Loucy (cell line): ENCODE data around the gene RBM33.

Experiments
- CTCF ChIP-seq: fragments of 200-600 bp; sonication (generic); conservative IDR thresholded peaks from 2 replicates; pipeline ENCODE4 v1.5.1; 2014; ENCODE audit warnings: mild to moderate bottlenecking, antibody characterized with exemption, low read length
- EZH2phosphoT487 ChIP-seq: fragments of 200-600 bp; IDR thresholded peaks from 2 replicates; pipeline ENCODE4 v1.6.1; 2018; ENCODE audit warnings: antibody characterized with exemption, mild to moderate bottlenecking, moderate library complexity, borderline replicate concordance

GRCh38 chr7:155799514-155799913 lies 155.1 kb downstream of the RBM33 start:
- TF ChIP-seq CTCF (no peak), EZH2phosphoT487 (no peak)
